ENCODE results near the gene ARHGEF4.

DNA sequence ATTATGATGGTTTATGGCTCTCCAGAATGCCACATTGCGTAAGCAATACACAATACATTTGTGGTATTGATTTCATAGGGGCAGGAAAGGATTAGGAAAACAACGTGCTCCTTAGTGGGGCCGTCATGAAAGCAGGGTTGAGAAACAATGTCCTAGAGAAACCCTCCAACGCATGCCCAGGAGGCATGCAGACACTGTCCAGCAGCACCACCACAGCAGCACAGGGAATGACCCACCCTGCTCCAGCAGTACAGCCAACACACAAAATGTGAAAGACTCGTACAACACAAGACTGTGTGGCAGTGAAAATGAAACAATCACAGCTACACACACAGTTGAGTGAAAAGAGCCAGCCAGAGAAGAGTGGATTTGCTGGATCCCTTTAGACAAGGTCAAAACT, 190.2 kb downstream of the ARHGEF4 start:
- TF ChIP-seq, protein P1, sequence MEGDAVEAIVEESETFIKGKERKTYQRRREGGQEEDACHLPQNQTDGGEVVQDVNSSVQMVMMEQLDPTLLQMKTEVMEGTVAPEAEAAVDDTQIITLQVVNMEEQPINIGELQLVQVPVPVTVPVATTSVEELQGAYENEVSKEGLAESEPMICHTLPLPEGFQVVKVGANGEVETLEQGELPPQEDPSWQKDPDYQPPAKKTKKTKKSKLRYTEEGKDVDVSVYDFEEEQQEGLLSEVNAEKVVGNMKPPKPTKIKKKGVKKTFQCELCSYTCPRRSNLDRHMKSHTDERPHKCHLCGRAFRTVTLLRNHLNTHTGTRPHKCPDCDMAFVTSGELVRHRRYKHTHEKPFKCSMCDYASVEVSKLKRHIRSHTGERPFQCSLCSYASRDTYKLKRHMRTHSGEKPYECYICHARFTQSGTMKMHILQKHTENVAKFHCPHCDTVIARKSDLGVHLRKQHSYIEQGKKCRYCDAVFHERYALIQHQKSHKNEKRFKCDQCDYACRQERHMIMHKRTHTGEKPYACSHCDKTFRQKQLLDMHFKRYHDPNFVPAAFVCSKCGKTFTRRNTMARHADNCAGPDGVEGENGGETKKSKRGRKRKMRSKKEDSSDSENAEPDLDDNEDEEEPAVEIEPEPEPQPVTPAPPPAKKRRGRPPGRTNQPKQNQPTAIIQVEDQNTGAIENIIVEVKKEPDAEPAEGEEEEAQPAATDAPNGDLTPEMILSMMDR (IDR thresholded peaks at IDR 0.05 in 8 of 11, conservative IDR thresholded peaks at IDR 0.05 in 3 of 11), result no peak
- no peak for TF ChIP-seq POLR2AphosphoS5 (IDR thresholded peaks at IDR 0.05)

Data from spleen (tissue), 7 donors.